NCI-H187 (cell line): Measurements from ENCODE around the gene NPBWR2.

Source experiments
- DNase-seq, 2 experiments: peaks; one replicate each; lab custom pipeline; 2025; lab: John Stamatoyannopoulos, UW

The NPBWR2 gene

DNA sequence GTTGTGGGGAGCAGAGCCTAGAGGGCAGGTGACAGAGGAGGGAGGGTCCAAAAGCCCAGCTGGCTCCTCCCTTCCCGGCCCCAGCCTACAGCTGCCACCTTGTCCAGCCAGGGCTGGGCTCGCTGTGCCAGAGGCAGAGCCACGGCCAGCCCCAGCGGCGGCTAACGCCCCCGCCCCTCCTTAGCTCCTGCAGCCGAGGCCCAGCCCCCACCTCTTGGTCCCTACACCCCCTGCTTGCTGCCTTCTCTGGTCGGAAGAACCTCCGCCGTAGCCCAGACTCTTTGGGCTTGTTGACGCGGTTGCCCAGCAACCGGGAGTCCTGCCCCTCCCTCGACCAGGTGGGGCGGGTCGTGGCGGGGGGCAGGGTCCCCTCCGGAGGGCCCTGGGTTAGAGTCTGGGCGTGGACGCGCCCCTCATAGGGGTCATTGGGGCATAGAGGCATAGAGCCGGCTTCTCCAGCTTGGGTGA lies 22.6 kb downstream of the NPBWR2 start:
- no peak for DNase-seq

- no peak for DNase-seq
These were observed 23.3 kb downstream of the NPBWR2 start, which contains the start of gene LKAAEAR1 for GRCh38 chr20:64083804-64084684. TSS of gene LKAAEAR1 (minus strand) at chr20:64084398. CDS start at chr20:64084219, 179 bp downstream.

- peak; percentile 61 to 73 for DNase-seq
These were observed 24.0 kb downstream of the NPBWR2 start for GRCh38 chr20:64083378-64083803.

GRCh38 chr20:64082820-64083377 lies 24.5 kb downstream of the NPBWR2 start:
- DNase-seq = no peak

DNA sequence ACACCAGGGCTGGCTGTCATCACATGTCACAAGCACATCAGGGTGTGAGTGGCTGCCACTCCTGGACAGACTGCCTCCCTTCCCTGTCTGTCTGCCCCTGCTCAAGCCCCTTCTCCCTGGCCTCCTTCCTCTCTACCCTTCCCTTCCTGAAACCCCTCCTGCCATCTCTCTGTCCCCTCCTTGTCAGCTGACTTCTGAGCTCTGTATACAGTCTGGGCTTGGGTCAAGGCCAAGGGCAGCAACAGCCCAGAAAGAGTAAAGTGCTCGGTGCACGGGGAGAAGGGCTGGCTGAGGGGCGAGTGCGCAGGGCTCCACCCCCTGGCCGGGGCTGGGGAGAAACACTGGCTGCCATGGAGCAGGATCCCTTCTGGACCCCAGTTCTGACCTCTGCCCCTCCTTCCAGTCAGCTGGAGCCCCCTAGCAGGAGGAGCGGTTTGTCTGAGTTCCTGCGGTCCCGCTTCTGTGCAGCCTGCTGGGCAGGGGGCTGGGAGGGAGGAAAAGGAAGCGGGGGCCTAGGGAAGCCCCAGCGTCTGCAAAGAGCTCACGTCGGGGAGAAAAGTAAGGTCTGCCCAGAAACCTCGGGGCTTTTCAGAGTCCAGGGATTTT lies 25.1 kb downstream of the NPBWR2 start:
- DNase-seq = no peak

DNA sequence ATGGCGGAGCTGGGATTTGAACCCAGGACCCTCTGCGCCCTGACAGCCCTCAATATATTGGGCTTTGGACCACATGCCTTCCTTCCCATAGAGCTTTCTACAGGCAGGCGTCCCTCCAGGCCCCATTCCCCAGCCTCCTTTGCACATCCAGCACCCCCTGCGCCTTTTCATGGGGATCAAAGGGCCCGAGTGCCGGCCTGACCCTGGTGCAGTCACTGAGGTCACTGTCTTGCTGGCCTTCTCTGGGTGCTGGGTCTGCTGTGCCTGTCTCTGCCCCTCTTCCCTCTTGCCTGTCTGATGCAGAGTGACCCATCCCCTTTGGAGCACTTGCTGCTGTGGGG lies 25.8 kb downstream of the NPBWR2 start:
- no peak for DNase-seq

DNA sequence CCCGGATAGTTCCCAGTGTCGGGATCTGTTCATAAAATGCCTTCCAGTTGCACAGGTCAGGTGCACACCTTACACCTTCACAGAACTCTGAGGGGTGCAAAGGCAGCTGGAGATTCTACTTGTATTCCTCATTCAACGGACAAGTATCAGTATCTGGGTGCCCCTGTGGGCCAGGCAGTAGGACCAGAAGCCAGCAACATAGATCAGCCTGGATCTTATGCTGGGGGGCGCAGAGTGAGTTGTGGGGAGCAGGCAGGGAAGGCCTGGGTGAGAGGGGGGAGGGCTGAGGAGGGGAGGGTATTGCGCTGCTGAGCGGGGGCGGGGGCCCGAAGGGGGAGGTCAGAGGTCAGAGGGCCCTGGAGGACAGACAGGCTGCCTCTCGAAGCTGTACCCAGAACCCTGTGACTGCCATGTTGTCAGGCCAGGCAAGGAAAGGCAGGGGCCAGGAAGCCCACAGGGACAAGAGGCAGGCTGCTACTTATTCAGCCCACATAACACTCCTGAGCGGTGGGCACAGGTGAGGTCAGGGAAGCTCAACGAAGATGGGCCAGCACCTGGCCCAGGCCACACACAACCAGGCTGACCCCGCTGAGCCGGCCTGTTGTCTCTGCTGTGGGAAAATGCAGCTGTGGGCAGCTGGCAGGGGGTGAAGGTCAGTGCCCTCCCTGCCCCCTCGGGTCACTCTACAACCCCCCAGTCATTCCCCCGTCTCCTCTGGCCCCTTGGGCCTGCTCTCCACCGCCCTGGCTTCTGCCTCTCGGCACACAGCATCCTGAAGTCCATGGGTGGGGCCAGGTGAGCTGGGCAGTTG lies 26.3 kb downstream of the NPBWR2 start:
- DNase-seq = no peak

DNA sequence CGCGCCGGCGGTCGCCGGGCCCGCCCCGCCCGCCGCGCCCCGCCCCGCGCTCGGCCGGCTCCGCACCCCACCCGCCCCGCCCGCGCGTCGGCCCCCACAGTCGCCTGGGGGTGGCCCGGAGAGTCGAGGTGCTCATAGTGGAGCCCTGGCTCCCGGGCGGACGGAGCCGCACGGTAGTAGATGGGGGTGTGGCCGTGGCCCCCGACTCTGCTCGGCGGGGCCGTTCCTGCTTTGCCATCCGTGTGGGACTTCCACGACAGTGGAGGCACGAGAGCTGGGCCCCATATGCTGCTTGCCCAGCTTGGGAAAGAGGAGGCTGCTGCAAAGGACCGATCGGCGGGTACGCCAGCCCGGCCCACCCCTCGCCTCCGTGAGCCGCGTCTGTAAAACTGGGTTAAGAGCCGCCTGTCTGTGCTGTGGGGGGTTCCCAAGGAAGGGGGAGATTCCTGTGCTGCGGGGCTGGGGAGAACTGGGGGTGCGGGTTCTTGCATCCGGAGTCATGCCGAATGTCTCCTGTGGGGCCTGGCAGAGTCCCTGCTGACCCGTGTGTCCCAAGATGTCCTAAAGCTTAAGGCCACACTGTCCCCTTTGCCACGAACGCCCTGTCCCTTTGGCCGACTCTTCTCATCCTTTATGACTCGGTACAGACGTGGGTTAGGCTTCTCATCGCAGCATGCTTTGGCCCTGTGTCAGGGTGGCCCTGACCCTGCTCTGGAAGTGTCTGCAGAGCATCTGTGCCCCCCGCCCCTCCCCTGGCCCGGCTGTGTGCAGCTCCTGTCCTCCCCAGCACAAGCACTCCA lies 27.2 kb downstream of the NPBWR2 start, which contains the start of gene OPRL1:
Gene OPRL1 (plus strand): TSS at position 70 of the 800 bp plus-strand sequence. CDS start 12,639 bp downstream, outside the sequence.
- DNase-seq = no peak

DNA sequence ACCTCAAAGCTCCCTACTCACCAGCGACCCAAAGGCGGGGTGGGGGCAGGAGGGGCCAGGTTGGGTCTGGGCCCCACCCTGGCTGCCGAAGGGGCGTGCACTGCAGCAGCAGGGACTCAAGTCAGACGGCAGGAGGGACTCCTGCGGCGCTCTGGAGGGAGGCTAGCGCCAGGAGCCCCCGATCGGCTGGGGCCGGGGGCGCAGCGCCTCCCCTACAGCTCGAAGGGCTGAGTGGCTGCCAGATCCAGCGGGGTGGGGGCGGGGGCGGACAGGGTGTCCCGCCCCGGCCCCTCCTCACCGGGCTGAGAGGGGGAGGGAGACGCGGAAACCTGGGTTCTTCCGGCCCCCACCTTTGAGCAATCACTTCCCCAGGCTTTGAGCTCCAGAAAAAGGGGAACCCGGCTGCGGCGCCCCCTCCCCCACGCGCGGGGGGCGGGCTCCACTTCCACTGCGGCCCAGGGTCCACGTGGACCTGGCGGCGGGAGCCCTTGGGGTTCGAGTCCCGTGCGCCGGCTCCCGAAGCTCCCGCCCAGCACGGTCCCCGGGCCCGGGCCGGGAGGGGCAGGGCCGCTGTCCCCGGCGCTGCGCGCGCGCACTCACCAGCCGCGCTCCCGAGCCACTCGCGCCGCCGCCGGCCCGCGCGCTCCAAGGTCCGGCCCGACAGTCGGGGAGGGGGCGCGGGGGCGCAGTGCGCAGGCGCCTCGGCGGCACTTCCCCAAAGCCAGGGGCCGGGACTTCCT lies 27.9 kb downstream of the NPBWR2 start, which contains the start of gene RGS19:
Gene RGS19 (minus strand): TSS at position 246 of the 740 bp plus-strand sequence. CDS start 2,632 bp downstream, outside the sequence.
- DNase-seq = peak in 1 of 2 experiments; percentile 31

- DNase-seq = no peak
These were observed 28.5 kb downstream of the NPBWR2 start for GRCh38 chr20:64078934-64079272.

DNA sequence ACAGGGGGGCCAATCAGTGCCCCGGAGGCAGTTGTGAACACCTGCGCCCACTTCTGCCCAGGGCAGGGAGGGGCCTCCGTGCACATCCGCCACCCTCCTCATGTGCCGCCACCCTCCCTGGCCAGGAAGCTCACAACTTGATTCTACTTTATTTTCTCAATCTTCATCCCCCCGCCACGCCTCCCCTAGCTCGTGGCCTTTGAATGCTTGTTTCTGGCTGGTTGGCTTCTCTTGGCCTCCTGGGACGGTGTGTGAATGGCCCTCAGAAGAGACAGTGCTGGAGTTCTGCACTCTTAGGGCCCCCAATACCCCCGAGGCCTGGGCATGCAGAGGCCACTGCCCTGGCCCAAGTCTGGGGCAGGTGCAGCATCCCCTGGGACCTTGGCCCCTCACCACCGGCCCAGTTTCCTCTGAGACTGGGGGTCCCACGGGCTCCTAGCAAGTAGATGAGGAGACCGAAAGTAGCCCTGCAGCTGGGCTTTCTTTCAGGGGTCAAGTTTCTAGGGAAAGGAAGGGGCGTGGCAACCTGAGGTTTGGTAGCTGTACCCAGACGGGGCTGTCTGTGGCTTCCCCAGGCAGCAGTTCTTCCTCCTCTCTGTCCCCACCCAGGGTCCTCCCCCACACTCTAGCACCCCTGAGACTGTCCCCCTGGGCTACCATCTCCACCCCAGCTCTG lies 29.4 kb downstream of the NPBWR2 start:
- no peak for DNase-seq

DNA sequence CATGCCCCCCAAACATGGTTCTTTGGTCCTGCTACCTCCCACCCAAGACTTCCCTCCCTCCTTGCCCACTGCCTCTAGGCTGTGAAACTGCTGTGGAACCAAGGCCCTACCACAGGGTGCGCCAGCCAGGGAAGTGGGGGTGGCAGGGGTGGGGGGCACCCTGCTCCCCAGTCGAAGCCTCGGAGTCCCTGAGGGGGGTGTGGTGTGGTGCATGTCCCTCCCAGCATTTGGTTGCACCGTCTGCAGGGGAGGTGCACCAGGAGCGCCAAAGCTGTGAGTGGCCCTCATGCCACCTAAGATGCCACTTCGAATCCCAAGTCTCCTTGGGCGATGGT lies 29.9 kb downstream of the NPBWR2 start:
- no peak for DNase-seq

DNA sequence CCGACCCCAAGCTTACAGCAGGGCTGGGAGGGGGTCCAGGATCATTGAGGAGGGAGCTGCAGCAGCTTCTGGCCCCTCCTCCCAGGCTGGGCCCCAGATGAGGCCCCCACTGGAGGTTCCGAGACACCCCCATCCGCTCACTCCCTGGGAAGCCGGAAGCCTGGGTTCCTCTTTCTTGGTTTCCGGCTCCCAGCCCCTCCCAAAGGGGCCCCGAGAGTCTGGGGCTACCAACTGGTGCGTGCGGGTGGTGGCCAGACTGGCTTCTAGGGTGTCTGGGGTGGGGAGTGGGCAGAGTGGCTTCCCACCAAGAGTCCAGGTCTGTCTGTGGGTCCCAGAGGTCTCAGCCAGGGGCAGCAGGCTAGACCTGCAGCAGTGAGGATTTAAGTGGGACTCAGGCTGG lies 30.3 kb downstream of the NPBWR2 start:
- DNase-seq = no peak

DNA sequence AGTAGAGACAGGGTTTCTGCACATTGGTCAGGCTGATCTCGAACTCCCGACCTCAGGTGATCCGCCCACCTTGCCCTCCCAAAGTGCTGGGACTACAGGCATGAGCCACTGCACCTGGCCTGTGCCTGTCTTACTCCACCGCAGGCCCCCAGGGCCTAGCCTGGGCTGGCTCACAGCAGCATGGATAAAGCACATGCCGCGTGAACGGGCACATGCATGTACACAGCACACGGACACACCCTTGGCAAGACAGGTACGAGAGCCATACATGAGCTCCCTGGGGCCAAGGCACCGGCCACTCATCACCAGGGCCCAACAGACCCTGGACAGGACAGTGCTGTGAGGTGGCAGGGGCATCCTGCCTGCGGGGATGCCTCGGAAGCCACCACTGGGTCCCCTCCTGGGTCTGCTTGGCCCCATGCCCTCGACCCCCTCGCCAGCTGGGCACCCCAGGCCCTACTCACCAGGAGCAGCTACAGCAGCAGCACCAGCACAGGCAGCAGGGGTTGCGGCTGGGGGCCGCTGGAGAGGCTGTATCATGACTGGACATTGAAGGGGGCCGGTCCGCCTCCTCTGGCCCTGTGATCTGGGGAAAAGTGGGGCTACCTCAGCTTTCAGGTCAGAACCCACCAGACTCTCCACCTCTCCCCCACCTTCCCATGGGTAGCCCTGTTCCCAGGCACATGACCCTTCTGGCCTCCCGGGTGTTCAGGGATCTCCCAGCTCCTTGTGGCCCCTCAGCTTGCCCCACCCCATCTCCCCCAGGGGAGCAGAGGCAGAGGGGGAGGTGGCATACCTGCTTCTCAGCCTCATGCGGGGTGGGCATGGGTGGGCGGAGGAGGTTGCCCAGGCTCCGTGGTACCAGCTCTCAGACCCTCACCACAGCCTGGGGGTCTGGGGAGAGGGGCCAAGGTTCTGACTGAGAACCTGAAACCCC lies 31.0 kb downstream of the NPBWR2 start:
- no peak for DNase-seq

GRCh38 chr20:64075556-64075955 lies 31.8 kb downstream of the NPBWR2 start:
- DNase-seq = no peak

- DNase-seq = no peak
These were observed 32.4 kb downstream of the NPBWR2 start for GRCh38 chr20:64074963-64075362.

DNA sequence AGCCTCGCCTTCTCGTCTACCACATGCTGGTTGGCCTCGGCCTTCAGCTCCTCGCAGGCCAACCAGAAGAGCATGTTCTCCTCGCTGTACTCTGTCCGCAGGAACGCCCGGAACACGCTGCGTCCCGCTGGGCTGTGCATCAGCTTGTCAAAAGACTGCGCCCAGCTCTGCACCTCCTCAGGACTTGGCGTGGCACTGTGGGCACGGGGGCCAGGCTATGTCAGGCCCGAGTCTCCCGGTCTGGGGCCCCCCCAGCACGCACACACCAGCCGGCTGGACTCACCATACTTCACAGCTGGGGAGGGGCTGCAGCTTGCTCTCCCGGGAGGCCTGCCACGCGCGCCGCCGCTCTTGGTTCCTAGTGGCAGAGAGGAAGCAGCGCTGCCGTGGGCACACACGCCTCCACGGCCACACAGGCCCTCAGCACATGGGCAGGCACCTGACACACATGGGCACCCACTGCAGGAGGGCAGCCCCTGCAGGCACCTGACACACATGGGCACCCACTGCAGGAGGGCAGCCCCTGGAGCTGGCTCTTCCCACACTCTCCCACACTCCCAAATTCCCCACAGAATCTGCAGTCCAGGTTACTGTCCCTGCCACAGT lies 33.1 kb downstream of the NPBWR2 start:
- DNase-seq = no peak

- no peak for DNase-seq
These were observed 33.7 kb downstream of the NPBWR2 start for GRCh38 chr20:64073476-64074183.
